GM19238 (cell line): Measurements from ENCODE around the gene GPER1.

Source experiments
- DNase-seq: peaks from one replicate; pipeline ENCODE4 v3.0.0; 2011; ENCODE audit warnings: low spot score; ENCODE audit not compliant: insufficient read length

The GPER1 gene

GRCh38 chr7:1053816-1054370 lies 34.0 kb upstream of the GPER1 start:
- no peak for DNase-seq

- DNase-seq, result no peak
These were observed 33.5 kb upstream of the GPER1 start for GRCh38 chr7:1054438-1054837.

DNA sequence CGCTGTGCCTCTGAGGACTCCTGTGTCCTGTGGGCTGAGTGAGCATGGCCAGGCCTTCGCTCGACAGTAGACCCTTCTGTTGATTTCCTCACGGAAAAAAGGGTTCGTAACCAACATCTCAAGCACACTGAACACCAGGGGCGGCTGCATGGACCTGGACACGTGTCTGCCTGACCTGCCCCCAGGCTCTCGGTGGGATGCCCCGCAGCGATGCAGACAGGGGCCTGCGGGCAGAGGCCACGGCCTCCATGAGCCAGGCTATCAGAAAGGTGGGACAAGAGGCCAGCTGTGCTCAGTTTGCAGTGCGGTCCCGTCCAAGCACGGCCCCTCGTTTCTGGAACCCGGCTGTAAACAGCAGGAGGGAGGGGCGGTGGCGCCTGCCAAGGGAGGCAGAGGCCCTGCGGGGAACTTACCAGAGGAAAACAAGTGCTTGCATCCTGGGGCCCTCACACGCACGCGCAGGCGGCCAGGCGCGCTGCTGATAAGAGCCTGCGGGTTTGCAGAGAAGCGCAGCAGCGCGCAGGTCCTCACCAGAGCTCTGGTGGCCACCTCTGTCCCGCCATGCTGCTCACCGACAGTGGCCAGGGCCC lies 33.0 kb upstream of the GPER1 start:
- DNase-seq, result no peak

GRCh38 chr7:1055491-1055955 lies 32.4 kb upstream of the GPER1 start:
- DNase-seq, result no peak

GRCh38 chr7:1055956-1056784 lies 31.7 kb upstream of the GPER1 start:
- no peak for DNase-seq

DNA sequence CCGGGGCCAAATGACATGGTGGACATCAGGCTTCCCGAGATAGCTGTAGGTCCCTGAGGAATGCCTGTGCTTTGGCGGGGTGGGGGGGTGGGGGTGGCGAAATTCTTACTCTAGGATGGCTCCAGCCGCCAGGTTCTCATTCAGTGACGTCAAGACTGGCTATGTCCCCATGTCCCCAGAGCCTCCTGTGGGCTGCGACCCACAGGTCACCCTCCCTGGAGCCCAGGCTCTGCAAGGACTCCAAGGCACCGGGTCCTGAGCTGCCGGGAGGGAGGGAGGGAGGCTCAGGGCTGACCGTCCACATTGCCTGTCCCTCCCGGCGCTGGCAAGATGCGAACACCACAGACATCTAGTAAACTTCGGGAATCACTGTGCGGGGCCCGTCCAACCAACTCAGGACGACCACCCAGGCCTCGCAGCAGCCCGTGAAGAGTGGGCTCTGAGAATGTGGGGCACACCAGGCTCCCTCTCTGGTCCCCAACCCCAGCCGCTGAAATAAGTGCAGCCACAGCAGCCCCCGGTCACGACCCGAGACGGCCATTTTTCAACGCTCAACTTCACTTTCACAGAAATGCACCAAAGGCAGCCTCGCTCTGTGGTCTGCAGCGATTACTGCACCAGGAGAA lies 31.0 kb upstream of the GPER1 start:
- DNase-seq, result no peak

DNA sequence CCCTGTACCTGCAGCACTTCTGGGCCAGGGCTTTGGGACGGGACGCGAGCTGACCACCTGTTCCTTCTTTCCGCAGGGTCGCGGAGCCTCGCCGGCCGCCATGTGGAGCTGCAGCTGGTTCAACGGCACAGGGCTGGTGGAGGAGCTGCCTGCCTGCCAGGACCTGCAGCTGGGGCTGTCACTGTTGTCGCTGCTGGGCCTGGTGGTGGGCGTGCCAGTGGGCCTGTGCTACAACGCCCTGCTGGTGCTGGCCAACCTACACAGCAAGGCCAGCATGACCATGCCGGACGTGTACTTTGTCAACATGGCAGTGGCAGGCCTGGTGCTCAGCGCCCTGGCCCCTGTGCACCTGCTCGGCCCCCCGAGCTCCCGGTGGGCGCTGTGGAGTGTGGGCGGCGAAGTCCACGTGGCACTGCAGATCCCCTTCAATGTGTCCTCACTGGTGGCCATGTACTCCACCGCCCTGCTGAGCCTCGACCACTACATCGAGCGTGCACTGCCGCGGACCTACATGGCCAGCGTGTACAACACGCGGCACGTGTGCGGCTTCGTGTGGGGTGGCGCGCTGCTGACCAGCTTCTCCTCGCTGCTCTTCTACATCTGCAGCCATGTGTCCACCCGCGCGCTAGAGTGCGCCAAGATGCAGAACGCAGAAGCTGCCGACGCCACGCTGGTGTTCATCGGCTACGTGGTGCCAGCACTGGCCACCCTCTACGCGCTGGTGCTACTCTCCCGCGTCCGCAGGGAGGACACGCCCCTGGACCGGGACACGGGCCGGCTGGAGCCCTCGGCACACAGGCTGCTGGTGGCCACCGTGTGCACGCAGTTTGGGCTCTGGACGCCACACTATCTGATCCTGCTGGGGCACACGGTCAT lies 30.3 kb upstream of the GPER1 start:
- no peak for DNase-seq

DNA sequence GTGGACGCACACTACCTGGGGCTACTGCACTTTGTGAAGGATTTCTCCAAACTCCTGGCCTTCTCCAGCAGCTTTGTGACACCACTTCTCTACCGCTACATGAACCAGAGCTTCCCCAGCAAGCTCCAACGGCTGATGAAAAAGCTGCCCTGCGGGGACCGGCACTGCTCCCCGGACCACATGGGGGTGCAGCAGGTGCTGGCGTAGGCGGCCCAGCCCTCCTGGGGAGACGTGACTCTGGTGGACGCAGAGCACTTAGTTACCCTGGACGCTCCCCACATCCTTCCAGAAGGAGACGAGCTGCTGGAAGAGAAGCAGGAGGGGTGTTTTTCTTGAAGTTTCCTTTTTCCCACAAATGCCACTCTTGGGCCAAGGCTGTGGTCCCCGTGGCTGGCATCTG lies 29.6 kb upstream of the GPER1 start:
- no peak for DNase-seq

GRCh38 chr7:1058821-1059199 lies 29.1 kb upstream of the GPER1 start:
- DNase-seq, result no peak

DNA sequence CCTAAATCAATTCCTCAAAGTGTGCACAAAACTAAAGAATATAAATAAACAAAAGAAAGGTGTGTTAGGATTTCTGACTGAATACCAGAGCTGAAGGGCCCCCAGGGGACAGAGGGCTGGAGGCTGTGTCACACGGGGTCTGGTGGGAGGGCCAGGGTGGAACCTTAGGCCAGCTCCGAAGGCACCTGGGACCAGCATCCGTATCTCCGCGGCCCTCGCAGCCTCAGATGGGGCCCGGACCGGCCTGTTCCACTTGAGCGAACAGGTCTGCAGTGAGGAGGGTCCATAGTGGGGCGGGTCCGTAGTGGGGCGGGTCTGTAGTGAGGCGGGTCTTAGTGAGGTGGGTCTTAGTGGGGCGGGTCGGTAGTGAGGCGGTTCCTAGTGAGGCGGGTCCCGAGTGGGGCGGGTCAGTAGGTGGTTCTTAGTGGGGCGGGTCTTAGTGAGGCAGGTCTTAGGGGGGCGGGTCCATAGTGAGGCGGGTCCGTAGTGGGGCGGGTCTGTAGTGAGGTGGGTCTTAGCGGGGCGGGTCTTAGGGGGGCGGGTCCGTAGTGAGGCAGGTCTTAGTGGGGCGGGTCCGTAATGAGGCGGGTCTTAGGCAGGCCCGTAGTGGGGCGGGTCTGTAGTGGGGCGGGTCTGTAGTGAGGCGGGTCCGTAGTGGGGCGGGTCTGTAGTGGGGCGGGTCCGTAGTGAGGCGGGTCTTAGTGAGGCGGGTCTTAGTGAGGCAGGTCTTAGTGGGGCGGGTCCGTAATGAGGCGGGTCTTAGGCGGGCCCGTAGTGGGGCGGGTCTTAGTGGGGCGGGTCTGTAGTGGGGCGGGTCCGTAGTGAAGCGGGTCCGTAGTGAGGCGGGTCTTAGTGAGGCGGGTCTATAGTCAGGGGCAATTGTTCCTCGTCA lies 28.5 kb upstream of the GPER1 start:
- DNase-seq, result no peak

- DNase-seq, result no peak
These were observed 27.4 kb upstream of the GPER1 start for GRCh38 chr7:1060315-1061072.

DNA sequence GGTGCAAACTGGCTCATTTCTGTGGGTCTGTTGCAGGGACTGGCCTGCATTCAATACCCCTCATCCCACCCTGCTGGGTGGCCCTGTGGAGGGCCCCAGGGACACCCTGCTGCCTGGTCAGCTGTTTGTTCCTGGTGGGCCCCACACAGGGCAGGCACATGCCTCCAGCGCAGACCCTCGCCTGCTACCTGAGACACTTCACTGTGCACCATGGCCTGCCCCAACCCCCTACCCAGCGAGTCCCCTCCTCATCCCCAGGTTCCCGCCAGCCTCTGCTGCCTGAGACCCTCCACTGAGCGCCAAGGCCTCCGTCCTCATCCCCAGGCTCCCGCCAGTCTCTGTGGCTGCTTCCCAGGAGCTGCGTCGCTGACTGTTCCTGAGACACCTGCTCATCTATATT lies 26.7 kb upstream of the GPER1 start:
- no peak for DNase-seq

- DNase-seq, result peak; percentile 93
These were observed 25.3 kb upstream of the GPER1 start for GRCh38 chr7:1062296-1063294.

DNA sequence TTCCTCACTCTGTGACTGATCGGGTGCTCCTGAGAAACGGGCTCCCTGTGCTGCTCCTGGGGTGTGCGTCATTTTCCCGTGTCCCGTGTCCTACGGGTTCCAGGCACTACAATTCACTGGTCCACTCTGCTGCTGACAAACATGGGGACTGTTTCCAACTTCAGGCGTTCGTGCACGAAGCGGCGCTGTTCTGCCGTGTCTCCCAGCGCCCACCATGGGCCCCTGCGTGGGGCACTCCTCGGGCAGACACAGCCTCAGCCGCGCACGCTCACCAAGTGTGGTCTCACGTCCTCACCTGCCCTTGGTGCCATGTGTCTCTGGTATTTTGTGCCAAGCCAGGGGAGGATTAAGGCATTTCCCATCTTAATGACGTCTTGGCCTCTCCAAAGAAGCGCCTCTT lies 24.6 kb upstream of the GPER1 start:
- DNase-seq, result no peak

DNA sequence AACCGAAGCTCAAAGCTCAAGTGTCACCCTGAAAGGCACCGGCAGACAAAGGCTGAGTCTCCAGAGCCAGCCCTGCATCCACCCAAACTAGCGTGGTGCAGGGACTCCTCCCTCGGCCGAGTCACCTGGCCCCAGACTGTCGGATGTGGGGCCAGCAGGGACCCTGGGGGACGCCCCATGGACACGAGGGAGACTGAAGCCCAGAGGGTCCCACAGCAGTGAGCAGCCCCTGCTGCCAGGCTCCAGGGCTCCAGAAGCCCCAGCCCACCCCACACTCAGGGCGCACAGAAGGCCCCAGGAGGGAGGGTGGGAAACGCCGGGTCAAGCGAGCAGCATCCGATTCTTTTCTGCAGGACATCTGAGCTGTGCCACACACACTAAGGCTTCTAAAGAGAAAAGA lies 23.3 kb upstream of the GPER1 start:
- DNase-seq, result no peak

DNA sequence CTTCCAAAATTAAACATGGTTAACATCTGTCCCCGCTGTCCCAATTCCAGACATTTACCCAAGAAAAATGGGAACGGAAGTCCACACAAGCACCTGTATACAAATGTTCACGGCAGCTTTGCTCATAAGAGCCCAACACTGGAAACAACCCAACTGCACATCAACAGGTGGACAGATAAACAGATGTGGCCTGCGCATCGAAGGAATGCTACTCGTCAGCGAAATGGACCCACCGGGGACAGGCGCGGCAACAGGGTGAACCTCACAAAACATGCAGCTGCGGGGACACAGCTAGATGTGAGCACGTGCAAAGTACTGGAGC lies 22.7 kb upstream of the GPER1 start:
- DNase-seq, result no peak

- peak; percentile 98 for DNase-seq
These were observed 22.2 kb upstream of the GPER1 start for GRCh38 chr7:1065585-1066241.

- no peak for DNase-seq
These were observed 21.7 kb upstream of the GPER1 start for GRCh38 chr7:1066242-1066588.
